ENCODE results near the gene CCDC188.

The CCDC188 gene

GRCh38 chr22:20116376-20116950 is 34.4 kb downstream of the CCDC188 start:
- DNase-seq = no peak

GRCh38 chr22:20115691-20116375 is 35.0 kb downstream of the CCDC188 start, which contains the start of gene RANBP1:
Gene RANBP1, plus strand, starts transcription at chr22:20116104. Its CDS starts 81 bp downstream, at chr22:20116185.
- DNase-seq = no peak

GRCh38 chr22:20114506-20115475 is 36.1 kb downstream of the CCDC188 start:
- DNase-seq = no peak

GRCh38 chr22:20113551-20114310 is 37.1 kb downstream of the CCDC188 start:
- DNase-seq = no peak

GRCh38 chr22:20112623-20113511 is 38.0 kb downstream of the CCDC188 start:
- no peak for DNase-seq

GRCh38 chr22:20111689-20112622 is 38.9 kb downstream of the CCDC188 start:
- DNase-seq = no peak

GRCh38 chr22:20111045-20111688 is 39.7 kb downstream of the CCDC188 start:
- peak; percentile 57 for DNase-seq

- no peak for DNase-seq
Observed at GRCh38 chr22:20110359-20110985, 40.4 kb downstream of the CCDC188 start.

- DNase-seq = no peak
Observed at GRCh38 chr22:20109411-20110358, 41.2 kb downstream of the CCDC188 start.

- no peak for DNase-seq
Observed at GRCh38 chr22:20108757-20109230, 42.1 kb downstream of the CCDC188 start.

- no peak for DNase-seq
Observed at GRCh38 chr22:20107951-20108756, 42.7 kb downstream of the CCDC188 start.

- DNase-seq = no peak
Observed at GRCh38 chr22:20107471-20107901, 43.4 kb downstream of the CCDC188 start.

GRCh38 chr22:20106849-20107237 is 44.0 kb downstream of the CCDC188 start:
- DNase-seq = no peak

GRCh38 chr22:20106205-20106848 is 44.5 kb downstream of the CCDC188 start:
- no peak for DNase-seq

GRCh38 chr22:20105456-20106204 is 45.2 kb downstream of the CCDC188 start:
- DNase-seq = no peak

Measured in stimulated activated CD4-positive, alpha-beta T cell treated with anti-CD3 and anti-CD28 coated beads, Interleukin-15, amount 100 ng/mL, for 24 hours (primary cell).